Aorta (tissue), 5 donors: Measurements from ENCODE around the gene MAPK7. TPM values are rescaled to one million over a fixed set of nuclear protein-coding genes. Genes with fewer than 3 reads are reported as not detected.

Source experiments
- ATAC-seq: fragments of 200-7000 bp; cut with Tn5 transposase; one replicate; pipeline ENCODE4 v1.9.1; 2022; ENCODE audit warnings: moderate library complexity; ENCODE audit not compliant: low FRiP score
- DNase-seq, 2 donors: peaks; one replicate each; pipeline ENCODE4 v3.0.0-alpha.2; 2020
- H3K27ac ChIP-seq, 2 donors: one replicate each; pipeline ENCODE4 v1.5.1; 2013; ENCODE audit warnings: low read length in 2 of 2, mild to moderate bottlenecking in 2 of 2, moderate library complexity in 2 of 2, control low read depth in 1 of 2, inconsistent platforms in 1 of 2, low read depth in 1 of 2
- H3K27me3 ChIP-seq, 2 donors: one replicate each; pipeline ENCODE4 v1.6.1; 2013; ENCODE audit warnings: control low read depth in 1 of 2, low read length in 1 of 2, mild to moderate bottlenecking in 1 of 2, moderate library complexity in 1 of 2; ENCODE audit not compliant: insufficient read depth in 2 of 2, control insufficient read depth in 1 of 2
- H3K36me3 ChIP-seq, 2 donors: one replicate each; pipeline ENCODE4 v1.6.1; 2013; ENCODE audit warnings: control low read depth in 1 of 2, low read length in 1 of 2, mild to moderate bottlenecking in 1 of 2; ENCODE audit not compliant: insufficient read depth in 2 of 2, control insufficient read depth in 1 of 2
- H3K4me1 ChIP-seq, 2 donors: one replicate each; pipeline ENCODE4 v1.6.1; 2013; ENCODE audit warnings: low read length in 2 of 2, control low read depth in 1 of 2, mild to moderate bottlenecking in 1 of 2, moderate library complexity in 1 of 2; ENCODE audit not compliant: insufficient read depth in 2 of 2, control insufficient read depth in 1 of 2
- H3K4me3 ChIP-seq, 2 donors: one replicate each; pipeline ENCODE4 v1.5.1; 2013; ENCODE audit warnings: low read length in 2 of 2, control low read depth in 1 of 2, mild to moderate bottlenecking in 1 of 2
- H3K9me3 ChIP-seq: one replicate; pipeline ENCODE4 v1.6.1; 2013; ENCODE audit warnings: mild to moderate bottlenecking, low read length; ENCODE audit not compliant: control insufficient read depth
- WGBS, 2 donors: extraction: QIAGEN DNeasy Blood & Tissue Kit; methylation state at CpG; one replicate each; pipeline ENCODE4 v1.1.7; 2013; 5-methylcytosine and 5-hydroxymethylcytosine counted together
- intact Hi-C, 2 donors: fragments of 100-400 bp; cut with DNase I; formaldehyde crosslinking; loops; one replicate each; pipeline versions ENCODE4 v1.14.2 to v1.15.0; 2022
- polyA plus RNA-seq, 2 donors: library from polyadenylated mRNA; stranded (reverse); fragments of 200-250 nt; gene quantifications; one replicate each; pipeline ENCODE4 v1.2.3, GENCODE V29; 2013
- total RNA-seq, 2 donors: library from RNA; stranded (reverse); fragmentation: NEBNext Ultra II Directional; extraction: Animal tissue kit (Norgen Biotek cat#: 25700); gene quantifications; one replicate each; pipeline ENCODE4 v1.2.1, GENCODE V29; 2021
- donor health status: healthy with polysubstance abuse.
- donor health status: Bipolar disorder and iron deficiency.
- donor health status: DM: no; HTN: no; CAD: no.
- donor health status: DM: no; HTN: no; CAD: no.
- donor health status: DM: yes; HTN: yes; CAD: no.

MAPK7 gene
- total and polyA plus RNA-seq, 4 donors, result 5.4 to 34.1 (median 29.5) TPM

GRCh38 chr17:19364699-19365498 lies 13.4 kb upstream of the MAPK7 start:
- no peaks in the 10 kb centered on the region for H3K27me3 ChIP-seq
- peak; percentile 40 to 62 for DNase-seq
- intact Hi-C loops, result loop anchor here (5.0 to 10.0 kb wide), 6 partner anchors 37 to 397 kb away; partner anchors contain the start of gene ALDH3A2 (in 1 of the 2)

GRCh38 chr17:19365499-19365817 lies 12.8 kb upstream of the MAPK7 start:
- 84 to 91% methylated on average over 4 of the region's 4 CpGs for WGBS, 2 donors
- Histone ChIP-seq H3K36me3 (no peaks in the 10 kb centered on the region), H3K27me3 (no peaks in the 10 kb centered on the region), H3K9me3 (no peaks in the 10 kb centered on the region), H3K4me1 (no peaks in the 10 kb centered on the region), H3K27ac (no peak overlapping the region), H3K4me3 (no peak overlapping the region)
- DNase-seq (no peak), ATAC-seq (no peak)
- intact Hi-C loops, result loop anchor here (5.0 to 10.0 kb wide), 4 partner anchors 37 to 299 kb away; partner anchors contain the start of gene ALDH3A2 (in 1 of the 2)

More at GRCh38 chr17:19364699-19365498, 13.4 kb upstream of the MAPK7 start:
- no peaks in the 10 kb centered on the region for H3K4me1 ChIP-seq
- ATAC-seq, result no peak
- 83% methylated on average over 14 of the region's 14 CpGs for WGBS, 2 donors
- no peak overlapping the region for H3K27ac ChIP-seq
- no peak overlapping the region for H3K4me3 ChIP-seq
- H3K36me3 ChIP-seq, result no peaks in the 10 kb centered on the region
- no peaks in the 10 kb centered on the region for H3K9me3 ChIP-seq

- intact Hi-C loops, result loop anchor here (5.0 to 10.0 kb wide), 4 partner anchors 36 to 299 kb away; partner anchors contain the start of gene ALDH3A2 (in 1 of the 2)
Measured at GRCh38 chr17:19365833-19366636, 12.3 kb upstream of the MAPK7 start.

GRCh38 chr17:19366637-19366972 lies 11.7 kb upstream of the MAPK7 start:
- H3K9me3 ChIP-seq, result no peaks in the 10 kb centered on the region
- 92% methylated on average over 5 of the region's 5 CpGs for WGBS, 2 donors
- no peaks in the 10 kb centered on the region for H3K4me1 ChIP-seq
- H3K4me3 ChIP-seq, result no peak overlapping the region
- H3K36me3 ChIP-seq, result no peaks in the 10 kb centered on the region
- DNase-seq, result peak in 1 of 2 donors; percentile 57
- no peak overlapping the region for H3K27ac ChIP-seq
- no peaks in the 10 kb centered on the region for H3K27me3 ChIP-seq
- no peak for ATAC-seq
- intact Hi-C loops, result loop anchor here (5.0 to 10.0 kb wide), 4 partner anchors 36 to 298 kb away; partner anchors contain the start of gene ALDH3A2 (in 1 of the 2)

More at GRCh38 chr17:19365833-19366636, 12.3 kb upstream of the MAPK7 start:
- Histone ChIP-seq H3K9me3 (no peaks in the 10 kb centered on the region), H3K27me3 (no peaks in the 10 kb centered on the region), H3K4me3 (no peak overlapping the region), H3K36me3 (no peaks in the 10 kb centered on the region), H3K27ac (no peak overlapping the region), H3K4me1 (no peaks in the 10 kb centered on the region)
- ATAC-seq (no peak), DNase-seq (peak; percentile 17 to 69)
- 90 to 91% methylated on average over 9 of the region's 9 CpGs for WGBS, 2 donors

- H3K4me1 ChIP-seq, result no peaks in the 10 kb centered on the region
- intact Hi-C loops, result loop anchor here (5.0 to 10.0 kb wide), 4 partner anchors 34 to 297 kb away; partner anchors contain the start of gene ALDH3A2 (in 1 of the 2)
- no peak for ATAC-seq
- H3K36me3 ChIP-seq, result no peaks in the 10 kb centered on the region
- no peaks in the 10 kb centered on the region for H3K9me3 ChIP-seq
- H3K27me3 ChIP-seq, result no peaks in the 10 kb centered on the region
- H3K27ac ChIP-seq, result no peak overlapping the region
- no peak overlapping the region for H3K4me3 ChIP-seq
- DNase-seq, result peak in 1 of 2 donors; percentile 41
- WGBS, 2 donors, result 69 to 72% methylated on average over 4 of the region's 4 CpGs
Measured at GRCh38 chr17:19368229-19368628, 10.1 kb upstream of the MAPK7 start.

- Histone ChIP-seq H3K36me3 (no peaks in the 10 kb centered on the region), H3K27me3 (no peaks in the 10 kb centered on the region), H3K4me1 (no peaks in the 10 kb centered on the region), H3K4me3 (no peak overlapping the region), H3K27ac (no peak overlapping the region), H3K9me3 (no peaks in the 10 kb centered on the region)
- 92 to 93% methylated on average over 16 of the region's 16 CpGs for WGBS, 2 donors
- DNase-seq, result peak in 1 of 2 donors; percentile 61
- intact Hi-C loops, result loop anchor here (5.0 to 10.0 kb wide), 4 partner anchors 33 to 296 kb away; partner anchors contain the start of gene ALDH3A2 (in 1 of the 2)
- ATAC-seq, result no peak
Measured at GRCh38 chr17:19369107-19369778, 9.1 kb upstream of the MAPK7 start.

- 85 to 86% methylated on average over 12 of the region's 12 CpGs for WGBS, 2 donors
- no peaks in the 10 kb centered on the region for H3K9me3 ChIP-seq
- intact Hi-C loops, result loop anchor here (5.0 to 10.0 kb wide), 5 partner anchors 32 to 295 kb away; partner anchors contain the start of gene ALDH3A2 (in 1 of the 2)
- H3K27ac ChIP-seq, result no peak overlapping the region
- peak in 1 of 2 donors; percentile 71 for DNase-seq
- no peaks in the 10 kb centered on the region for H3K27me3 ChIP-seq
- ATAC-seq, result no peak
- no peak overlapping the region for H3K4me3 ChIP-seq
- no peaks in the 10 kb centered on the region for H3K4me1 ChIP-seq
- H3K36me3 ChIP-seq, result no peaks in the 10 kb centered on the region
Measured at GRCh38 chr17:19369846-19370492, 8.3 kb upstream of the MAPK7 start.
